ENCODE data around the gene RALGDS. TPM values are rescaled to one million over a fixed set of nuclear protein-coding genes. Genes with fewer than 3 reads are reported as not detected.

RALGDS gene
- total and polyA plus RNA-seq, 2 of the 13 experiments (the other 11 are each of a cell fraction or from before 2014, with no cell fraction given) = 12.9 to 25.5 TPM

DNA sequence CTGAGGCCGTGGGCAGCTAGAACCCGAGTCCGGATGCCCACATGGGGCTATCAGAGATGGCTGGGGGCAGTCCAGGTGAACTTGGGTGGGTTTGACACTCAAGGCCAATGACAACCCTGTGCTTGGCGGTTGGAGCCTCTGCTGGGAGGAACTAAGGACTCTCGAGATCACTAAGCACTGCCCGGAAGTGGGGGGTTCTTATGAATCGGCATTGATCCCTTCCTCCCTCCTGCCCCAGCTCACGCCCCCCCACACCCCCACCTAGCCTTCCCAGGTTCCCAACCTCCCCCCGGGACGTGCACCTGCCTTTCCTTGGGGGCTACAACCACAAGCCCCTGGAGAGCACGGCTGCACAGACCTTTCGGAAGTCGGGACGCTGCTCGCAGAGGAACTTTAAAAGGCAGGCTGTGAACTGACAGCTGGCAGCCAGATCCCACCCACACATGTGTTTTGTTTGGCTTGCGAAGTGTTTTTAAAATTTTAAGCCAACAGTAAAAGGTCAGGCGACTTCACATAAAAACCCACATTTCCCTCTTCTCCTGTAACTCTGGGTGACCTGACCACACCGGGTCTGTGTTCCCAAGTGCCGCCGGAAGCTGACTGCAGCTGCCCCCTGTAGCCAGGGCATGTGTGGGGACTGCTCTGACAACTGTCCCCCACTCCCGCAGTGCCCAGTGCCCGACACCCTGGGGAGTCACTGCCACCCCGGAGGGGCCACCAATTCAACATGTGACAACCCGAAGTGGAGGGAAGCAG is 5.1 kb upstream of the RALGDS start:
- DNase-seq (ENCODE audit: low spot score) (no peak), ATAC-seq (no peak), FAIRE-seq (no peak)
- no peak overlapping the region for H3K27ac ChIP-seq (ENCODE audit: extremely low read length, insufficient read depth, low read length)
- intact Hi-C loops (cut with micrococcal nuclease; ENCODE audit: unreplicated experiment) = no loop called here
- in situ Hi-C loops (cut with HindIII; ENCODE audit: extremely low pct_ligation_motif_present, low pct_unique_long_range_greater_than_20kb) = no loop called here
- no TSS peak for BruUV-seq (replicated peaks)
- no peak overlapping the region for H3K4me2 ChIP-seq (ENCODE audit: low read depth, low read length)
- no peak overlapping the region for H2AFZ ChIP-seq (ENCODE audit: low read length)
- no peaks in the 10 kb centered on the region for H3K79me2 ChIP-seq (ENCODE audit: insufficient read depth, low read length)
- TF ChIP-seq MXD1 (CRISPR knock-in tag; IDR thresholded peaks at IDR 0.05) = no peak
- TF ChIP-seq KLF13 (CRISPR knock-in tag; IDR thresholded peaks at IDR 0.05) = no peak
- no peak for TF ChIP-seq FOXC1 (CRISPR knock-in tag; IDR thresholded peaks at IDR 0.05; ENCODE audit: borderline replicate concordance)
- no peak for TF ChIP-seq REST (IDR thresholded peaks at IDR 0.05; ENCODE audit: borderline replicate concordance in 1 of 2, low read depth in 1 of 2, low read length in 2 of 2)
- no peak for TF ChIP-seq NR0B2 (CRISPR knock-in tag; IDR thresholded peaks at IDR 0.05)
- TF ChIP-seq ELF1 (CRISPR knock-in tag; IDR thresholded peaks at IDR 0.05) = no peak
- no peaks in the 10 kb centered on the region for H3K36me3 ChIP-seq (replicated peaks in 1 of 2; ENCODE audit: control insufficient read depth in 1 of 2, insufficient read depth in 2 of 2, low read length in 2 of 2)
- no peaks in the 10 kb centered on the region for H3K27me3 ChIP-seq (ENCODE audit: control insufficient read depth in 1 of 2, insufficient read depth in 2 of 2, low read length in 2 of 2)
- no peak overlapping the region for H3K4me3 ChIP-seq (replicated peaks in 1 of 3; ENCODE audit: insufficient read depth in 1 of 3, low read depth in 2 of 3, low read length in 3 of 3)
- no peak overlapping the region for H3K9ac ChIP-seq (ENCODE audit: insufficient read depth, low read depth, low read length)
- ChIA-PET POLR2A (no interaction called here), CTCF (ENCODE audit: low intra/inter-chr PET ratio, low total read pairs) (no interaction called here)
- H4K20me1 ChIP-seq (ENCODE audit: insufficient read depth, low read length) = no peaks in the 10 kb centered on the region
- H3K4me1 ChIP-seq (ENCODE audit: insufficient read depth, low read length) = peaks cover 31% of the 10 kb centered on the region
- no peaks in the 10 kb centered on the region for H3K9me3 ChIP-seq (ENCODE audit: low read length)
- WGBS (ENCODE audit: low lambda C conversion rate) = 82% methylated on average over 18 of the region's 24 CpGs
